Spleen (tissue), 11 donors: ENCODE data around the gene SLC25A18. TPM values are rescaled to one million over a fixed set of nuclear protein-coding genes. Genes with fewer than 3 reads are reported as not detected.
A peak's percentile ranks its signal among the peaks of the same experiment; 100 is the strongest.

Experiments used
- DNase-seq: peaks from one replicate; pipeline ENCODE4 v3.0.0-alpha.2; 2020
- H3K27ac ChIP-seq, 8 donors: fragments of 200-600 bp; sonication (generic) in 7 of 8; 1 replicate in 4 of 8; 2 replicates in 4 of 8; pipeline versions ENCODE4 v1.5.0 to v1.8.0; 2016 to 2021; ENCODE audit warnings: inconsistent platforms in 4 of 8, mild to moderate bottlenecking in 4 of 8, moderate library complexity in 1 of 8
- H3K27me3 ChIP-seq, 7 donors: fragments of 200-600 bp; sonication (generic) in 6 of 7; replicated peaks in 1 of 7; 1 replicate in 4 of 7; 2 replicates in 3 of 7; pipeline versions ENCODE4 v1.5.0 to v1.8.0; 2016 to 2021; ENCODE audit warnings: inconsistent platforms in 3 of 7, mild to moderate bottlenecking in 1 of 7
- H3K36me3 ChIP-seq, 6 donors: fragments of 200-600 bp; sonication (generic) in 5 of 6; 1 replicate in 4 of 6; 2 replicates in 2 of 6; pipeline versions ENCODE4 v1.5.0 to v1.8.0; 2016 to 2021; ENCODE audit warnings: inconsistent platforms in 2 of 6
- H3K4me1 ChIP-seq, 6 donors: fragments of 200-600 bp; sonication (generic) in 5 of 6; 1 replicate in 3 of 6; 2 replicates in 3 of 6; pipeline versions ENCODE4 v1.5.0 to v1.8.0; 2016 to 2021; ENCODE audit warnings: inconsistent platforms in 3 of 6
- H3K4me3 ChIP-seq, 8 donors: fragments of 200-600 bp; sonication (generic) in 7 of 8; 1 replicate in 4 of 8; 2 replicates in 4 of 8; pipeline versions ENCODE4 v1.5.0 to v1.8.0; 2016 to 2021; ENCODE audit warnings: inconsistent platforms in 4 of 8, mild to moderate bottlenecking in 4 of 8, moderate library complexity in 2 of 8
- H3K9me3 ChIP-seq, 8 donors: fragments of 200-600 bp; sonication (generic) in 7 of 8; 1 replicate in 4 of 8; 2 replicates in 4 of 8; pipeline versions ENCODE4 v1.5.0 to v1.8.0; 2016 to 2021; ENCODE audit warnings: inconsistent platforms in 4 of 8
- POLR2A ChIP-seq, 3 donors: fragments of 450-650 bp; IDR thresholded peaks; one replicate each; pipeline ENCODE4 v1.5.1; 2017; ENCODE audit warnings: antibody characterized with exemption in 3 of 3, mild to moderate bottlenecking in 1 of 3
- POLR2AphosphoS5 ChIP-seq, 3 donors: sonication (generic); formaldehyde crosslinking; IDR thresholded peaks; one replicate each; pipeline ENCODE4 v1.5.1; 2017; ENCODE audit warnings: antibody characterized with exemption in 3 of 3
- WGBS, 5 donors: extraction: QIAGEN DNeasy Blood & Tissue Kit in 3 of 5; methylation state at CpG; one replicate each; pipeline versions ENCODE4 v1.1.5 to v1.1.7; 2013 to 2018; 5-methylcytosine and 5-hydroxymethylcytosine counted together
- intact Hi-C: fragments of 100-400 bp; cut with DNase I; formaldehyde crosslinking; loops from one replicate; pipeline ENCODE4 v1.15.0; 2023; ENCODE audit warnings: low total_unique reads
- polyA plus RNA-seq, 3 donors: library from polyadenylated mRNA; stranded (reverse); fragments of 200-250 nt; gene quantifications; one replicate each; pipeline ENCODE4 v1.2.1, GENCODE V29; 2013
- total RNA-seq, 7 donors: library from RNA; depleted of rRNA in 3 of 7; stranded (reverse); fragments of >200 nt in 3 of 7; fragmentation: NEBNext Ultra II Directional in 4 of 7; extraction: Animal tissue kit (Norgen Biotek cat#: 25700) in 4 of 7; gene quantifications; one replicate each; pipeline versions ENCODE4 v1.1.0 to v1.2.1, GENCODE V29; 2016 to 2021
- TF ChIP-seq, protein P1 (sequence below), 11 experiments: fragments of 200-600 bp in 7 of 11; fragments of 450-650 bp in 4 of 11; sonication (generic) in 4 of 11; IDR thresholded peaks in 8 of 11; conservative IDR thresholded peaks in 3 of 11; 1 replicate in 7 of 11; 2 replicates in 4 of 11; pipeline versions ENCODE4 v1.4.0 to v1.8.0; 2016 to 2021; ENCODE audit warnings: antibody characterized with exemption in 11 of 11, inconsistent platforms in 4 of 11, mild to moderate bottlenecking in 1 of 11
- donor health status: healthy with polysubstance abuse.
- donor health status: DM: no; HTN: no; CAD: no; lungs with moderate emphysema.
- donor health status: DM: no; HTN: no; CAD: no.
- donor health status: Bipolar disorder and iron deficiency.
- donor health status: healthy.
- donor health status: DM: no; HTN: no; CAD: no.
- donor health status: DM: yes; HTN: yes; CAD: no.

SLC25A18 gene
- total and polyA plus RNA-seq, 10 donors = 0.13 to 12.3 (median 3.8) TPM

DNA sequence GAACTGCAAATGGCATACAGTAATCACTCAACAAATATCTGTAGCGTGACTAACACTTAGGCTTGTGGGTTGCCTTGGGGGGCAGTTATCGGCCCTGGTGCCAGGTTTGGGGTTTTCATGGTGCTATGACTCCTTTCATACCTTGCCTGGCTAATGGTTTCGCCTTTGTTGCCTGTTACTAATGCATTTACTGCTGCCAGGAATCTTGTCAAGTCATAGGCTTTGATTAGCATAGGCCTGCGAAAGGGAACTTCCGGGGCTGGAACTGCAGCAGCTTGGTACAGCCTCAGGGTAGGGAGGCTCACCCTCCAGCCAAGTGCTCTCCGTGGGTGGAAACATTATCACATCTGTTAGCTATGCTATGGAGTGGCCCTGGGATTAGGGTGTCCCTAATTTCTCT is 13.2 kb downstream of the SLC25A18 start:
- DNase-seq = no peak
- H3K4me3 ChIP-seq = no peak overlapping the region
- TF ChIP-seq, protein P1, sequence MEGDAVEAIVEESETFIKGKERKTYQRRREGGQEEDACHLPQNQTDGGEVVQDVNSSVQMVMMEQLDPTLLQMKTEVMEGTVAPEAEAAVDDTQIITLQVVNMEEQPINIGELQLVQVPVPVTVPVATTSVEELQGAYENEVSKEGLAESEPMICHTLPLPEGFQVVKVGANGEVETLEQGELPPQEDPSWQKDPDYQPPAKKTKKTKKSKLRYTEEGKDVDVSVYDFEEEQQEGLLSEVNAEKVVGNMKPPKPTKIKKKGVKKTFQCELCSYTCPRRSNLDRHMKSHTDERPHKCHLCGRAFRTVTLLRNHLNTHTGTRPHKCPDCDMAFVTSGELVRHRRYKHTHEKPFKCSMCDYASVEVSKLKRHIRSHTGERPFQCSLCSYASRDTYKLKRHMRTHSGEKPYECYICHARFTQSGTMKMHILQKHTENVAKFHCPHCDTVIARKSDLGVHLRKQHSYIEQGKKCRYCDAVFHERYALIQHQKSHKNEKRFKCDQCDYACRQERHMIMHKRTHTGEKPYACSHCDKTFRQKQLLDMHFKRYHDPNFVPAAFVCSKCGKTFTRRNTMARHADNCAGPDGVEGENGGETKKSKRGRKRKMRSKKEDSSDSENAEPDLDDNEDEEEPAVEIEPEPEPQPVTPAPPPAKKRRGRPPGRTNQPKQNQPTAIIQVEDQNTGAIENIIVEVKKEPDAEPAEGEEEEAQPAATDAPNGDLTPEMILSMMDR (IDR thresholded peaks at IDR 0.05 in 8 of 11, conservative IDR thresholded peaks at IDR 0.05 in 3 of 11) = no peak
- no peak for TF ChIP-seq POLR2A (IDR thresholded peaks at IDR 0.05)
- TF ChIP-seq POLR2AphosphoS5 (IDR thresholded peaks at IDR 0.05) = peak in 1 of 3 donors; percentile 11
- no peaks in the 10 kb centered on the region for H3K9me3 ChIP-seq
- peak overlapping the region in 5 of 8 donors; percentile 54 to 69 (median 64) for H3K27ac ChIP-seq
- H3K27me3 ChIP-seq = peaks cover 0 to 23% (median 0%) of the 10 kb centered on the region in 7 donors
- no peaks in the 10 kb centered on the region for H3K4me1 ChIP-seq
- intact Hi-C loops = no loop called here
- WGBS, 5 donors = 75 to 79% (median 78%) methylated on average over 6 of the region's 6 CpGs
- peaks cover 0 to 6% (median 0%) of the 10 kb centered on the region in 6 donors for H3K36me3 ChIP-seq

DNA sequence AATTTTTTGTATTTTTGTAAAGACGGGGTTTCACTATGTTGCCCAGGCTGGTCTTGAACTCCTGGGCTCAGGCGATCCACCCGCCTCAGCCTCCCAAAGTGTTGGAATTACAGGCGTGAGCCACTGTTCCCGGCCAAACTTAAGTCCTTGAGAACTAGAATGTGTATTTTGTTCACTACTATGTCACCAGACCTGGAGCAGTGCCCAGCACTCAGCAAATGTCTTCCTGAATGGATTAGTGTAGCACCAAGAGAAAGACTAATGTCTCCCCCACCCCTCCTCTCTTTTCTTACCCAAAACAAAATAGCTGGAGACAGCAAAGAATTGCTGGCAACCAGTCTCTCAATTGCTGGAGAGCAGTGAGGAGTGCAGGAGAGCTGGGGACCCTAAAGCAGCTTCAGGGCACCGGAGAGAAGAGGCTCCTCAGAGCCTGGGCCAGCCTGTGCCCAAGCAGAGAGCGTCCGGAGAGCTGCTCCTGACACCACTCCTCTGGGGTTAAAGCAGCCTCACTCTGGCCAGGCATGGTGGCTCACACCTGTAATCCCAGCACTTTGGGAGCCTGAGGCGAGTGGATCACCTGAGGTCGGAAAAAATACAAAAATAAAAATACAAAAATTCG is 14.9 kb downstream of the SLC25A18 start:
- Histone ChIP-seq H3K27ac (peak overlapping the region in 6 of 8 donors; percentile 40 to 69 (median 64)), H3K27me3 (peaks cover 0 to 18% (median 0%) of the 10 kb centered on the region in 7 donors), H3K4me1 (no peaks in the 10 kb centered on the region), H3K36me3 (peaks cover 0 to 9% (median 0%) of the 10 kb centered on the region in 6 donors), H3K9me3 (no peaks in the 10 kb centered on the region), H3K4me3 (no peak overlapping the region)
- intact Hi-C loops = no loop called here
- DNase-seq = no peak
- TF ChIP-seq POLR2AphosphoS5 (IDR thresholded peaks at IDR 0.05) (peak in 1 of 3 donors; percentile 46), POLR2A (IDR thresholded peaks at IDR 0.05) (no peak)
- TF ChIP-seq, protein P1 (IDR thresholded peaks at IDR 0.05 in 8 of 11, conservative IDR thresholded peaks at IDR 0.05 in 3 of 11) = no peak
- WGBS, 5 donors = 63 to 79% (median 75%) methylated on average over 11 of the region's 11 CpGs

DNA sequence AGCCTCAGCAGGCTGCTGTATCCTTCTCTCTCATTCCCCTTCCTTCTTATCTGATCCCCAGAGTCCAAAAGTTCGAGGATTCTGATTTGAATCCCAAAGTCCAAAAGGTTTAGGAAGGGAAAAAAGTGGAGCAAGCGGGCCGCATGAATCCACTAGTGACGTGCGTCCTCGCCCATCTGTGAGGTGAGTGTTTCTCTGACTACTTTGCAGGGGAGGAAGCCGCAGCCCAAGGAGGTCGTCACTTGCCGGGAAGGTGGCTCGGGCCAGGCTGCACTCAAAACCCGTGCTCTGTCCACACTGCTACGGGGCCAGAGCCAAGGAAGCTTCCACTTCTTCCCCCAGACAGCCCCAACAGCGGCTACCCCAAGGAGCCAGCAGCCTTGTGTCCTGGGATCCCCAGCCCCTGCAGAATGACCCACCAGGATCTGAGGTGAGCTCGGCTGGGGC is 16.3 kb downstream of the SLC25A18 start:
- peaks cover 0 to 9% (median 0%) of the 10 kb centered on the region in 6 donors for H3K36me3 ChIP-seq
- no peak for DNase-seq
- H3K4me3 ChIP-seq = no peak overlapping the region
- H3K27me3 ChIP-seq = peaks cover 0 to 10% (median 0%) of the 10 kb centered on the region in 7 donors
- intact Hi-C loops = no loop called here
- no peaks in the 10 kb centered on the region for H3K9me3 ChIP-seq
- 88 to 93% (median 90%) methylated on average over 11 to 14 of the region's 14 CpGs for WGBS, 5 donors
- TF ChIP-seq, protein P1 (IDR thresholded peaks at IDR 0.05 in 8 of 11, conservative IDR thresholded peaks at IDR 0.05 in 3 of 11) = no peak
- TF ChIP-seq POLR2A (IDR thresholded peaks at IDR 0.05) = no peak
- no peak for TF ChIP-seq POLR2AphosphoS5 (IDR thresholded peaks at IDR 0.05)
- H3K4me1 ChIP-seq = no peaks in the 10 kb centered on the region
- peak overlapping the region in 1 of 8 donors; percentile 64 for H3K27ac ChIP-seq

DNA sequence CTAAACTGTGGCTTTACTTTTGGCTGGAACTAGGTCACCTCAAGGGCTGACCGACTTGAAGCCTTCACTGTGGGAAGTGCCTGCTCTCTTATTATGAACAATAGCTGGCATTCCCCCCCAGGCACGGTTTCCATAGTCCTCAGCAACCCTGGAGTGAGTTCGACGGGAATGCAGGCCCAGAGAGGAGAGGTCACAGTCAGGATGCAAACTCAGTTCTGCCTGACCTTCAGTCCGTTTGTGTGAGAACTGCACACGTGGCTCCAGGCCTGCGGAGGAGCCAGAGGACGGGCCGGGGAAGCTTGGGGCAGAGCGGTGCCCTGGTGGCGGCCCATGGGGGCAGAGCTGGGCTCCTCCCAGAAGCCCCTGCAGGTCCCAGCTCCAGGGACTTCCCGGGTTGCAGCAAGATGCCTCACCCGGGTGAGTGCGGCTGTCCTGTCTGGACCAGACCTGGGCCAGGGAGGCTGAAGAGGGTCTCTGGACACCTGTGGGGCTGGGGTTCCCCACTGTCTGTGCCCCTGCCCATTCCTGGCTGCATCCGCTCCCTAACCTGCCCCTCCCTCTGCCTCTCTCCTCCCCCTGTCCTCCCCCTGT is 17.2 kb downstream of the SLC25A18 start:
- Histone ChIP-seq H3K27ac (no peak overlapping the region), H3K4me1 (no peaks in the 10 kb centered on the region), H3K27me3 (peaks cover 0 to 10% (median 0%) of the 10 kb centered on the region in 7 donors), H3K9me3 (no peaks in the 10 kb centered on the region), H3K4me3 (no peak overlapping the region), H3K36me3 (peaks cover 0 to 9% (median 0%) of the 10 kb centered on the region in 6 donors)
- TF ChIP-seq, protein P1 (IDR thresholded peaks at IDR 0.05 in 8 of 11, conservative IDR thresholded peaks at IDR 0.05 in 3 of 11) = no peak
- TF ChIP-seq POLR2AphosphoS5 (IDR thresholded peaks at IDR 0.05) (no peak), POLR2A (IDR thresholded peaks at IDR 0.05) (no peak)
- WGBS, 5 donors = 59 to 76% (median 69%) methylated on average over 12 to 15 of the region's 15 CpGs
- no peak for DNase-seq
- intact Hi-C loops = no loop called here
